PC-3 (cell line): Measurements from ENCODE around the gene GSTP1. TPM values are rescaled to one million over a fixed set of nuclear protein-coding genes. Genes with fewer than 3 reads are reported as not detected.

Experiments
- ATAC-seq: fragments of 200-7000 bp; cut with Tn5 transposase; 2 replicates; pipeline ENCODE4 v1.9.1; 2020; ENCODE audit warnings: mild to moderate bottlenecking, moderate library complexity
- BruUV-seq: library from RNA; stranded (reverse); fragments of 400-500 nt; replicated peaks from 2 replicates; lab custom pipeline; 2021; lab: Mats Ljungman, UMichigan
- CTCF ChIA-PET: fragments of 300-600 bp; sonication (Branson Sonifier 250); formaldehyde crosslinking; loops from one replicate; lab custom pipeline; 2022; ENCODE audit warnings: antibody characterized with exemption; lab: Charles Lee
- POLR2A ChIA-PET: fragments of 300-600 bp; sonication (Branson Sonifier 250); formaldehyde crosslinking; loops from one replicate; lab custom pipeline; 2022; ENCODE audit warnings: antibody characterized with exemption; ENCODE audit not compliant: unreplicated experiment; lab: Charles Lee
- DNase-seq: peaks from one replicate; pipeline ENCODE4 v3.0.0-alpha.2; 2015
- H2AFZ ChIP-seq: fragments of 300-600 bp; sonication (generic); 2 replicates; pipeline ENCODE4 v1.6.0; 2016; ENCODE audit warnings: antibody characterized with exemption, low read length
- H3F3A ChIP-seq: fragments of 300-600 bp; sonication (generic); one replicate; pipeline ENCODE4 v1.6.0; 2017; ENCODE audit warnings: antibody characterized with exemption, low read length, control low read depth, mild to moderate bottlenecking; ENCODE audit not compliant: unreplicated experiment
- H3K27ac ChIP-seq: fragments of 300-600 bp; sonication (generic); 2 replicates; pipeline ENCODE4 v1.5.1; 2016; ENCODE audit warnings: mild to moderate bottlenecking, low read length
- H3K27me3 ChIP-seq: fragments of 300-600 bp; sonication (generic); 2 replicates; pipeline ENCODE4 v1.6.1; 2016; ENCODE audit warnings: low read length, mixed read lengths
- H3K36me3 ChIP-seq: fragments of 300-600 bp; sonication (generic); 2 replicates; pipeline ENCODE4 v1.6.1; 2016; ENCODE audit warnings: low read depth, mixed run types, low read length, mixed read lengths
- H3K4me1 ChIP-seq: fragments of 300-600 bp; sonication (generic); 2 replicates; pipeline ENCODE4 v1.5.1; 2016; ENCODE audit warnings: low read length; ENCODE audit not compliant: insufficient read depth
- H3K4me2 ChIP-seq: fragments of 300-600 bp; sonication (generic); 2 replicates; pipeline ENCODE4 v1.6.0; 2016; ENCODE audit warnings: low read length
- H3K4me3 ChIP-seq: fragments of 300-600 bp; sonication (generic); 2 replicates; pipeline ENCODE4 v1.5.1; 2016; ENCODE audit warnings: mild to moderate bottlenecking, low read length, mixed read lengths
- H3K79me2 ChIP-seq: fragments of 300-600 bp; sonication (generic); 2 replicates; pipeline ENCODE4 v1.6.1; 2017; ENCODE audit warnings: low read length, mixed read lengths
- H3K9ac ChIP-seq: fragments of 300-600 bp; sonication (generic); 2 replicates; pipeline ENCODE4 v1.6.0; 2016; ENCODE audit warnings: mild to moderate bottlenecking, low read length
- H3K9me2 ChIP-seq: fragments of 300-600 bp; sonication (generic); replicated peaks from 2 replicates; pipeline ENCODE4 v1.6.1; 2016; ENCODE audit warnings: mixed run types, low read length, mixed read lengths
- H3K9me3 ChIP-seq: fragments of 300-600 bp; sonication (generic); 2 replicates; pipeline ENCODE4 v1.6.1; 2016; ENCODE audit warnings: low read length, mixed read lengths
- H4K20me1 ChIP-seq: fragments of 300-600 bp; sonication (generic); 2 replicates; pipeline ENCODE4 v1.6.1; 2016; ENCODE audit warnings: low read length, mixed read lengths
- EZH2 ChIP-seq: fragments of 300-600 bp; sonication (generic); IDR thresholded peaks from one replicate; pipeline ENCODE4 v1.6.1; 2017; ENCODE audit warnings: antibody characterized with exemption, mild to moderate bottlenecking, low read length; ENCODE audit not compliant: unreplicated experiment
- EZH2phosphoT487 ChIP-seq: fragments of 300-600 bp; sonication (generic); IDR thresholded peaks from 2 replicates; pipeline ENCODE4 v1.6.1; 2018; ENCODE audit warnings: mild to moderate bottlenecking, antibody characterized with exemption, low read length, borderline replicate concordance
- intact Hi-C: fragments of 100-400 bp; cut with micrococcal nuclease; formaldehyde crosslinking; loops from 2 replicates; pipeline ENCODE4 v1.9.0; 2023
- total RNA-seq: library from RNA; depleted of rRNA; stranded (reverse); fragments of >200 nt; gene quantifications from 2 replicates; pipeline ENCODE4 v1.2.3, GENCODE V29; 2014
- TF ChIP-seq, protein P1 (sequence below): fragments of 300-600 bp; sonication (generic); conservative IDR thresholded peaks from 2 replicates; pipeline ENCODE4 v1.5.1; 2017; ENCODE audit warnings: antibody characterized with exemption, low read depth, mild to moderate bottlenecking, low read length

The GSTP1 gene
- total RNA-seq, 1 experiment from 2014 or later = 1,154 TPM

DNA sequence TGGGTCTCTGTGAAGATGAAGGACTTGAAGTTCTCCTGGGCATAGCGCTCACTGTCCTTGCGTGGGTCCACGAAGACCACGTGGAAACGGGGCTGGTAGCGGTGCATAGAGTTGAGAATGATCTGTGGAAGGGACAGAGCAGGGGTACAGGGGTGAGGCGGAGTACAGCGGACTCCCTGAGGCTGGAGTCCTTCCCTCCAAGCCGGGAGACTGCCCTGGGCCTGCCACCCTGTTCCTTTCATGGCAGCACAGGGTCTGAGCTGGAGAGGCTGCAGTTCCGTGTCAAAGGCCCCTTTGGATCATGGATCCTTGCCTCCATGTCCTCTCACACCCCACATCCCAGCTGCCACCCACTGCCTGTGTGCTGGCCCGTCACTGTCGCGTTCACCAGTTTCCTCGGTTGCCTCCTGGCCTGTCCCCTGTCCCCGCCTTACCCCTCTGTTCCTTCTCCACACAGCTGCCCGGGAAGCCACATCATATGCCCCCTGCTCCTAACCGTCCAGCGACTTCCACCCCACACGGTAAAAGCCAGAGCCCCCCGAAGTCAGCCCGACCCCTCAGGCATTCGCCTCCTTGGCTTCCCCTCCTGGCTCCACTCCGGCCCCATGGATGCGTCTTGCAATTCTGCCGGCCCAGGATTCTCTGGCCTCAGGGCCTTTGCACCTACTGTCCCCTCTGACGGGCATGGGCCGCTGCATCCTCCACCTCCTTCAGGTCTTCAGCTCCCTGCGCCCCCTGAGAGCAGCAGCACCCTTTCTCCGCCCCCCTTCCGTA lies 49.6 kb downstream of the GSTP1 start:
- Histone ChIP-seq H3K4me1 (peaks cover 18% of the 10 kb centered on the region), H3K36me3 (no peaks in the 10 kb centered on the region), H3K9ac (no peak overlapping the region), H3K27me3 (no peaks in the 10 kb centered on the region), H3K4me3 (no peak overlapping the region), H3F3A (no peaks in the 10 kb centered on the region), H4K20me1 (no peaks in the 10 kb centered on the region), H3K79me2 (no peaks in the 10 kb centered on the region), H3K4me2 (no peak overlapping the region), H3K27ac (no peak overlapping the region), H2AFZ (no peak overlapping the region), H3K9me2 (no peaks in the 10 kb centered on the region), H3K9me3 (no peaks in the 10 kb centered on the region)
- CTCF ChIA-PET = interaction anchor here (0.6 kb wide), 1 partner anchor 1344 kb away, joined by 3 read pairs; the partner anchor contains the start of gene YIF1A
- POLR2A ChIA-PET = no interaction called here
- no peak for TF ChIP-seq EZH2
- no peak for TF ChIP-seq EZH2phosphoT487
- TF ChIP-seq, protein P1, sequence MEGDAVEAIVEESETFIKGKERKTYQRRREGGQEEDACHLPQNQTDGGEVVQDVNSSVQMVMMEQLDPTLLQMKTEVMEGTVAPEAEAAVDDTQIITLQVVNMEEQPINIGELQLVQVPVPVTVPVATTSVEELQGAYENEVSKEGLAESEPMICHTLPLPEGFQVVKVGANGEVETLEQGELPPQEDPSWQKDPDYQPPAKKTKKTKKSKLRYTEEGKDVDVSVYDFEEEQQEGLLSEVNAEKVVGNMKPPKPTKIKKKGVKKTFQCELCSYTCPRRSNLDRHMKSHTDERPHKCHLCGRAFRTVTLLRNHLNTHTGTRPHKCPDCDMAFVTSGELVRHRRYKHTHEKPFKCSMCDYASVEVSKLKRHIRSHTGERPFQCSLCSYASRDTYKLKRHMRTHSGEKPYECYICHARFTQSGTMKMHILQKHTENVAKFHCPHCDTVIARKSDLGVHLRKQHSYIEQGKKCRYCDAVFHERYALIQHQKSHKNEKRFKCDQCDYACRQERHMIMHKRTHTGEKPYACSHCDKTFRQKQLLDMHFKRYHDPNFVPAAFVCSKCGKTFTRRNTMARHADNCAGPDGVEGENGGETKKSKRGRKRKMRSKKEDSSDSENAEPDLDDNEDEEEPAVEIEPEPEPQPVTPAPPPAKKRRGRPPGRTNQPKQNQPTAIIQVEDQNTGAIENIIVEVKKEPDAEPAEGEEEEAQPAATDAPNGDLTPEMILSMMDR = no peak
- no TSS peak for BruUV-seq
- no peak for ATAC-seq
- no peak for DNase-seq
- intact Hi-C loops = no loop called here

- no TSS peak for BruUV-seq
- intact Hi-C loops = no loop called here
- CTCF ChIA-PET = no interaction called here
Measured at GRCh38 chr11:67633758-67634365, 50.2 kb downstream of the GSTP1 start.

More at GRCh38 chr11:67633758-67634365, 50.2 kb downstream of the GSTP1 start:
- DNase-seq = no peak
- Histone ChIP-seq H4K20me1 (no peaks in the 10 kb centered on the region), H3K9ac (no peak overlapping the region), H3K27ac (no peak overlapping the region), H3K27me3 (no peaks in the 10 kb centered on the region), H3K4me3 (no peak overlapping the region), H3K4me2 (no peak overlapping the region), H3K9me2 (no peaks in the 10 kb centered on the region), H3K9me3 (no peaks in the 10 kb centered on the region), H3K36me3 (no peaks in the 10 kb centered on the region), H3K79me2 (no peaks in the 10 kb centered on the region), H2AFZ (no peak overlapping the region), H3F3A (no peaks in the 10 kb centered on the region), H3K4me1 (peaks cover 14% of the 10 kb centered on the region)
- no peak for ATAC-seq
- TF ChIP-seq, protein P1 = no peak
- TF ChIP-seq EZH2 = no peak
- no peak for TF ChIP-seq EZH2phosphoT487
- POLR2A ChIA-PET = no interaction called here
